ENCODE data around the gene RGS17.

- no peak for TF ChIP-seq POLR2A (IDR thresholded peaks at IDR 0.05; ENCODE audit: low read depth, low read length)
- no peak for TF ChIP-seq EZH2 (IDR thresholded peaks at IDR 0.05; ENCODE audit: borderline replicate concordance, control insufficient read depth, low read depth, low read length)
- TF ChIP-seq TAF1 (IDR thresholded peaks at IDR 0.05; ENCODE audit: borderline replicate concordance, low read depth, low read length): no peak
- no peak for TF ChIP-seq MXI1 (IDR thresholded peaks at IDR 0.05; ENCODE audit: low read depth, low read length)
- TF ChIP-seq USF2 (IDR thresholded peaks at IDR 0.05; ENCODE audit: borderline replicate concordance, low read depth, low read length): no peak
Observed at GRCh38 chr6:153149891-153150290, 18.8 kb upstream of the RGS17 start.
